ENCODE results near the gene KIF26A.
"Not testable (repeated sequence)": the region's sequence is repeated elsewhere in the genome, so short reads cannot be mapped to it uniquely, and the experiment has no call there.

KIF26A gene

DNA sequence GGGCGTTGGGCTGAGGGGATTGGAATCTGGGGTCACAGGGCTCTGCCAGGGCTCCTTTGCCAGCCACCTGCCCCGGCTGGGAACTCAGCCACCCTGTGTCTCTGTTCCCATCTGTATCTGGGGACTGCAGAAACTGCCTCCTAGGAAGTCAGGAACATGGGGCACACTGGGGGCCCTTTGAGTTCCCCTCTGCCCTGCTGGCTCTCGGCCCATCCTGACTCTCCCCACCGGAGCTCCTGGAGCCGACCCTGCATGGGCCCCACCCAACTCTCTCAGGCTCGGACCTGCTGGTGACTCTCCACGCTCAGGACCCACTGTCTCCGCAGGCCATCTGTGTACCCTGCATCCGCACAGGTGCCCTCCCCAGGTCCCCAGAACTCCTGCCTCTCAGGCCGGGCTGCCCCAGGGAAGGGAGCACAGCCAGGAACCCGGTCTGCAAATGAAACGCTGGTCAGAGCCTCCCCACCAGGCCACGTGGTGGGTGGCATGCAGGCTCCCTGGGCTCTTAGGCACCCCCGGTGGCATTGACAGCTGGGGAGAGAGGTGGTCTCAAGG, 82.8 kb downstream of the KIF26A start:
- no peak for DNase-seq (ENCODE audit: low spot score)

DNA sequence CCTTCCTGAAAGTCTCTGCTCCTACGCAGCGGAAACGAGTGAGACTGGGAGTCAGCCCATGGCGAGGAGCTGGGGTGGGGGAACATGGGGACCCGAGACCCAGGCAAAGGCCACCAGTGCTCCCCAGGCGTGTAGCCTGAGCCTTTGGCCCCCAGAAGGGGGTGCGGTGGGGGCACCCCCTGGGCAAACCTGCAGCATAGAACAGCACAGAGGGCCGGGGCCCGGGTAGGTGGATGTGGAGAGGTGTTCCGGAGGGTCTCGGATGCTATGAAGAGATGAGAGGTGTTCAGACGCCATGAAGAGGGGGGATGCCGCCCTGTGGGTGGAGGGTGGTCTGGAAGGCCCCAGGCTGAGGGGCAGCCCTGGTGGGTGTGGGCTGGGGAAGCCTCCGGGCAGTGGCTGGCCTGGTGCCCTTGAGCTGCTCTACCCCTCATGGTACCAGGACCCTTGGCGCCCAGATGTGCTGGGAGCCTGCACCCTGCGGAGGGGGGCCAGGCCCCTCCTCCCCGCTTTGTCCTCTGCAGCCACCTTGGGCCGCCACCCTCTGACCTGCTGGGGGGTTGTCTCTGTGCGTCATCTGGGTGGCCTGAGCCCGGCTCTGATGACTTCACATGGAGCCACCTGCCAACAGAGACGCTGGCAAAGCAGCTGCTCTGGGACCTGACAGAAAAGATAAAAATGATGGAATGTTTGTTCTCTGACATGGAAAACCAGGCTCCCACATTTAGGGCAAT, 83.4 kb downstream of the KIF26A start:
- no peak for DNase-seq (ENCODE audit: low spot score)

DNA sequence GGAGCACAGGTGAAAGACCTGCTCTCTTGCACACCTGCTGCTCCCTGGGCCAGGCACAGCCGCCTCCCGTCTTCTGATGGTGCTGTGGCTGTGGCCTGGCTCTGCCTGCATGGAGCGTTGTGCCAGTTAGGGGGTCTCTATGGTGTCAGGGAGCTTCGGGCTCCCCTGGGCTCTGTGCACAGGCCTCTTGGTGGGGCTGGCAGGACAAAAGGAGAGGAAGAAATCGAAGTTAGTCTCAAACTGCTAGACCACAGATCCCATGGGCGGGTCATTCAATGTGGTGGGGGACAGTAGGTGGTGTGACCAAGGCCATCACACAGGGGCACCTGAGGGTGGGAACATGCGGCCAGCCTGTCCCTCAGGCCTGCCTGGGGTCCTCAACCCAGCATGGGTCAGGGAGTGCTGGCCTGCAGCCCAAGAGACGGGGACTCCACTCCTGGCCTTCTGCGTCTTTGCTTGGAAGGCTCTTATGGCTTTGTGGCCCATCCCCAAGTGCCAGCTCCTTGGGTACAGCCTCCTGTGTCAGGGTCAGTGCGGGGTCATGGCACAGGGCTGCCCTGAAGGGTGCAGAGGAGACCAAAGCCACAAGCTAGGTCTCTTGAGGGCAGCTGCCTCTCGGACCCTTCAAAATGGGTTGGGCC, 84.1 kb downstream of the KIF26A start:
- DNase-seq (ENCODE audit: low spot score), result no peak

DNA sequence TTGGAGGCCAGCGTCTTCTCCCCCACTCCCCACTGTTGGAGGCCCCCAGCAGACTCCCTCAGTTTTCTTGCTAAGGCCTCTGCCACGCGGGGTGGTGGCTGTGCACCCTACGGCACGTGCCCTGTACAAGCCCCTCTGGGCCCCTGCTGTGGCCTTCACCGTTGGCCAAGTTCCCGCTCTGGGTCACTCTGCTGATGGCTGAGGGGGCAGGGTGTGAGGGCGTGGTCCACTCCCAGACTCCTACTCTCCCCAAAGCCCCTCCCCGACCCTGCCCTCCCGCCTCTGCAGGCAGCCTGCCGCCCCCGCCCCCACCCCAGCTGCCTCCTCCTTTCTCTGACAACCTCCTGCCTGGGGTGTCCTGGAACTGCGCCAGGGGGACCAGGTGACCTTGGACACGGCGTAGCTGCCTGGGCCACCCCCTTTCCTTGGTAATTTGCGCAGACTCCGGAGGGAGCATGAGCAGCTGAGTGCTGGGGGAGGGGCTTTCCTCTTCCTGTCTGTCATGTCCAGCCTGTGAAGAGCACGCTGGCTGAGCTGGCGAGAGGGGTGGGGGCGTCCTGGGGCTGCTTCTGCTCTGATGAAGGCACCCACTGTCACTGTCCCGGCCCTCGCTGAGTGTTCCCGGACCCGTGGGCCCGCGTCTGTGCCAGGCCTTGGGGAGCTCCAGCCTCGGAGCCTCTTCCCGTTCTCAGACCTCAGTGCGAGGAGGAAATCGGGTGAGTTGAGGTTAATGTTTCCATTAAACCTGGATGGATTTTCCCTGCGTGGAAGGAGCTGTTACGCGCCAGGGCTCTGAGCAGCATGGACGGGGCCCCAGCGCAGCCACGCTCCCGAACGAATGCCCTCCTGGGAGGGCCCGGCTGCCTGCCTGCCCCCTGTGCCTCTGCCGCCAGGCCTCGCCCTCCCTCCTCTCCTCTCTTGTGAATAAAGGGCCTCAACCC, 85.0 kb downstream of the KIF26A start:
- peak; percentile 88 for DNase-seq (ENCODE audit: low spot score)

DNA sequence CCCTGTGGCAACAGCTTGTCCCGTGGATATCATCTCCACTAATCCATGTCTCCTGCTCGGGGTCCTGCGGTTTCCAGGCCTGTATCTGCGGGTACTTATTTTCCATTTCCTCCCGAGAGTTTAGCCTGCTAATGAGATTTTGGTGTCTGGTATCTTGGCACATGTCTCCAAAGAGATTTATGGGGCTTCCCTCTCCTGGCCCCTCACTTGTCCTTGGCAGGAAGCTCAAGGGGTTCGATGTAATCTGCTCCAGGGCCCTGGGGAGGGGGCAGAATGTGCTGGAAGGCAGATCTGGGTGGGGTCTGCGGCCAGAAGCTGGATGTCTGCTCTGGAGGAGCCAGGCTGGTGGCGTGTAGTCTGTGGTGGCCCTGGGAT, 85.7 kb downstream of the KIF26A start:
- peak; percentile 90 for DNase-seq (ENCODE audit: low spot score)

DNA sequence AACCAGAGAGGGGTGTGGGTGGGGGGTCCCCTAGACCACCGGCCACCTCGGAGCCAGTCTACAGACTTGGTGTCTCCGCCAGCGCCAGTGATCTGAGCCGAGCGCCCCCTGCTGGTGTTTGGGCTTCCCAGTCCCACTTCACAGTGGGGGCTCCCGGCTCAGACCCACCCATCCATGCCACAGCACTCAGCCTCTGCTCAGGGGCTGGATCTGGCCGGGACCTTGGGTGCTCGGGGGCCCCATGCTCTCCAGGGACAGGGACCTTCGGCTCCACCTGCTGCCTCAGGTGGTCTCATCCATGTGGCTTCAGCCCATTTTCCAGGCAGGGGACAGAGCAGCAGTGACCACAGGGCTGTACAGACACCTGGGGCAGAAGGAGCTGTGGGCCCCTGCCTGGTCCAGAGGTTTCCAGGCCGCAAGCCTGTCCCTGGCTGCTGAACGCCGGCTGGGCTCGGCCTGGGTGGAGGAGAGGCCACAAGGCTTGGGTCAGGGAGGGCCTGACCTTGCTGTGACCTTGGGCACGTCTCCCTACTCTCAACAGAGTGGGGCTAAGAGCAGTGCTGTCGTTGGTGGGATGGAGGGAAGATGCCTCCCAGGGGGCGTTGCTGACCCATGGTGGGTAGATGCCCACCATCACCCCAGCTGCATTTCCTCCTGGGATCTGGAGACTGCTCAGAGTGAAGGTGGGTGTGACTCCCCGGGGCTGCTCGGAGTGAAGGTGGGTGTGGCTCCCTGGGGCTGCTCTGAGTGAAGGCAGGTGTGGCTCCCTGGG, 86.3 kb downstream of the KIF26A start:
- DNase-seq (ENCODE audit: low spot score), result no peak

DNA sequence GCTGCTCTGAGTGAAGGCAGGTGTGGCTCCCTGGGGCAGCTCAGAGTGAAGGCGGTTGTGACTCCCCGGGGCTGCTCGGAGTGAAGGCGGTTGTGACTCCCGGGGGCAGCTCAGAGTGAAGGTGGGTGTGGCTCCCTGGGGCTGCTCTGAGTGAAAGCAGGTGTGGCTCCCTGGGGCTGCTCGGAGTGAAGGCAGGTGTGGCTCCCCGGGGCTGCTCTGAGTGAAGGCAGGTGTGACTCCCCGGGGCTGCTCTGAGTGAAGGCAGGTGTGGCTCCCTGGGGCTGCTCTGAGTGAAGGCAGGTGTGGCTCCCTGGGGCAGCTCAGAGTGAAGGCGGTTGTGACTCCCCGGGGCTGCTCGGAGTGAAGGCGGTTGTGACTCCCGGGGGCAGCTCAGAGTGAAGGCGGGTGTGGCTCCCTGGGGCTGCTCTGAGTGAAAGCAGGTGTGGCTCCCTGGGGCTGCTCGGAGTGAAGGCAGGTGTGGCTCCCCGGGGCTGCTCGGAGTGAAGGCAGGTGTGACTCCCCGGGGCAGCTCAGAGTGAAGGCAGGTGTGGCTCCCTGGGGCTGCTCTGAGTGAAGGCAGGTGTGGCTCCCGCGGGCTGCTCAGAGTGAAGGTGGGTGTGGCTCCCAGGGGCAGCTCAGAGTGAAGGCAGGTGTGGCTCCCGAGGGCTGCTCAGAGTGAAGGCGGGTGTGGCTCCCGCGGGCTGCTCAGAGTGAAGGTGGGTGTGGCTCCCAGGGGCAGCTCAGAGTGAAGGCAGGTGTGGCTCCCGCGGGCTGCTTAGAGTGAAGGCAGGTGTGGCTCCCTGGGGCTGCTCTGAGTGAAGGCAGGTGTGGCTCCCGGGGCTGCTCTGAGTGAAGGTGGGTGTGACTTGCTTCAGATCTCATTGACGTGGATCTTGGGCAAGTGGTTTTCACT, 87.1 kb downstream of the KIF26A start:
- not testable (repeated sequence) for DNase-seq (ENCODE audit: low spot score)

DNA sequence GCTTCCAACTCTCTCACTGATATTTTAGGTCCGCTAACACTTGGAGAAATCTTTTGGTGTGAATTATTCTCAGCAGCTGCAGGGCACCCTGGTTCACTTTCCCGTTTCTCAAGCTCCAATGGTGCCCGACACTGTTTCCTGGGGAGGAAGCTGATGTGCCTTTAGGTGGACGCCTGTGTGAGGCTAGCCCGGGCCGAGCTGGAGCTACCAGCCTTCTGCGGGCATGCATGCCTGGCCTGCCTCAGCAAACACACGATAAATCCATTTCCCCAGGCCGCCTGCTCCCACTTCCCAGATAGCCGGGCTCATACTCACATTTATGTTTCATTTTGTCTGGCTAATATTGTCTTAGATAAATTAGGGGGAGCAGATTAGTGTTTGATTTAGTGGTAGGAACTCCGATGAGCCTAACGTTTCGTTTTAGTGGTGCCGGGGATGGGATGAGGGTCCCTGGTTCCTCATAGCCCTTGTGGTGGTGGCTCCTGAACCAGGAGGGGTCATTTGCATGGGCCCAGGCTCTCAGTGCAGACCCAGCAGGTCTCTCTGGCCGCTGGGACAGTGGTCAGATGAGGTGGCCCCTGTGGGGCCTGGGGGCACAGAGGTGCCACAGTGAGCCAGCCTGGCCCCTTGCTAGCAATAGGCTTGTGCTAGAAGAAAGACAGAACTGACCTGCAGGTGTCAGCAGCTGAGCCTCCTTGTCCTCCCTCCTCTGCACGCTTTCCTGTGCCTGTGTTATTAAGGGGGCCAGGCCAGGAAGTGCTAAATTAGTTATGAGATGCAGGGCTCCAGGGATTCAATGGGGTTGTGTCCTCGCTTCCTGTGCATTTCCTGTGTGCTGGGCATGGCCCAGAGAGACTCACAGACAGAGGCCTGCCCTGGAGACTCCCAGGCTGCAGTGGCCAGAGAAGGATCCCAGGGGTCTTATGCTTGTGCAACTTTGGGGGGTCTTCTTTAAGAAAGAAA, 88.3 kb downstream of the KIF26A start:
- no peak for DNase-seq (ENCODE audit: low spot score)

DNA sequence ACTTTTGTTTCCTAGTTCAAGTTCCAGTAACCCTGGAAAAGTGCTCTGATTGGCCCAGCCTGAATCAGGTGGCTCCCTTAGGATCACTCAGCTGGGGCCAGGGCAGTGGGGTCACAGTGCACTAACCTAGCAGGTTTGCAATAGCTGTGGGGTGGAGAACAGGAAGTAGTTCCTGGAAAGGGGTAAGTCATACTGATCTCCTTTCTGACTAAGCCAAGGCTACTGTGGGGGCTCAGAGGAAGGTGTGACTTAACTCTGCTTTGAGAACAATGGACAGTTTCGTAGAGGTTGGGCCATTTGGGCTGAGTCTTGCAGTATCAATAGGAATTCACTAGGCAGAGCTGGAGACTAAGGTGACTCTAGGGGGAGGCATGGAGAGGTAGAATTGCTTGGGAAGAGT, 89.4 kb downstream of the KIF26A start:
- no peak for DNase-seq (ENCODE audit: low spot score)

DNA sequence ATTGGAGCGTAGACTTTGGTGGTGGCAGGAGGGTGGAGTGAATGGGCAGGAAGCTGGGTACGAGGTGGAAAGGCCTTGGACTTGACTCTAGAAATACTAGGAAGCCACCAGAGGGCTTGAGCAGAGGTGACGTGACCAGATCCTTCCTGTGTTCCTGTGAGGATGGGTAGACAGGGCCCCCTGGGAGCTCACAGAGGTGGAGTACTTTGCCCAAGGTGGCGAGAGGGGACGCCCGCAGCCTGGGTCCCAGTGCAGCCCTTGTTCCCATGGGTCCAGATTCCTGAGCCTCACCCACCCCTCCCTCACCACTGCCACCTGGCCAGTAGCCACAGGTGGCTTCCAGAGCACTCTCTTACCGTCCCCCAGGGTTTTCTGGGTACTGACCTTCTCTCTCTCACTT, 89.8 kb downstream of the KIF26A start:
- no peak for DNase-seq (ENCODE audit: low spot score)

DNA sequence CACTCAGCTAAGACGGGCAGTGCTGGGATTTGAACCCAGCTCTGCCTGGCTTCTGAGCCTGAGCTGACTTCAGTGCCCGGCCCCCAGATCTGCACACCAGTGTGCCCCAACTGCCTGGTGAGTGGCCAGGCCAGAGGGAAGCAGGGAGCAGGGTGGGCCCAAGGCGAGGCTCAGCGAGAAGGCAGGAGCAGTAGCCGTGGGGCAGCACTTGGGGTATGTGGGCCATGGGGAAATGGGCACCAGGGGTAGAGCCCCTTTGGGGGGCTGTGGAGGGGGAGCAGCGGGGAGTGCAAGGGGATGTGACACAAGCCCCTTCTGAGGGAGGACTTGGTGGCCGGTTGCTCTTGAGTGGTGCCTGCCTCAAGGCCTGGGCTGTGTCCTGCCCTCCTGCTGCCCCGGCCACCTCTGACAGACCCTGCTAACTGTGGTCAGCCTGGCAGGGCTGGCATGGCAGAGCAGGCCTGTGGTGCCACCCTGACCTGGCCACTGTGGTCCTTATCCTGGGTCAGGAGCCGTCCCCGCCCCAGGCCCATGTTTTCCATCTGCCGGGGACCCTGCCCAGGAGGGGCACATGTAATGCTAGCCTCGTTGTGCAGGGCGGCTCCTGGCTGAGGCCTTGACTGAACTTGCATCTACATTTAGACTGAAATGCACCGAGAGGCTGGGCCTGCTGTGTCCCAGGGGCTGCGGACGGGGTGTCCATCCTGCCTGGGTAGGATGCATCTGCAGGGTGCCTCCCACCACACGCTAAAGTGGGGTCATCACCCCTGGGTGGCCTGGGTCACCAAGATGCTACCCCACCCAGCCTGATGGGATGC, 90.5 kb downstream of the KIF26A start:
- no peak for DNase-seq (ENCODE audit: low spot score)

DNA sequence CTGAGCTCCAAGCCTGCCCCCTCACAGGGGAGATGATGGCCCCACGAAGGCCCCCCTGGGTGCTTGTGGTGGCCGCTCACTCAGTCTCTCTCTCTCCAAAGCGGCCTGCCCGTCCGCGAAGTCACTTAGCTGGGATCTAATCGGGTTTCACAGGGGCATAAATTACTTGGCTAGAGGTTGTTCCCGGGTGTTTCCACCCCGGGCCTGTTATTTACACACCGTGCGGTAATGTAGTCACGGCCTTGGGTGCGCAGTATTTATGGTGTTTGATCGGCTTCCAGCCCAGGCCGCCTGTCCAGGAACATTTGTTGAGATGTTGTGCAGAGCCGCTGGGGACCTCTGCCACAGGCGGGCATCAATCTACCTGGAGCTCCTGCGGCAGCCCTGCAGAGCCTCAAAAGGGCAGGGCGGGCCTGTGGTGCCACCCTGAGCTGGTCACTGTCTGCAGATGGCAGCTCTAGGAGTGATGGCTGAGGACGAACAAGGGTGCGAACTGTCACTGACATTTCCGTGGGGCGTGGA, 91.2 kb downstream of the KIF26A start:
- peak; percentile 26 for DNase-seq (ENCODE audit: low spot score)

DNA sequence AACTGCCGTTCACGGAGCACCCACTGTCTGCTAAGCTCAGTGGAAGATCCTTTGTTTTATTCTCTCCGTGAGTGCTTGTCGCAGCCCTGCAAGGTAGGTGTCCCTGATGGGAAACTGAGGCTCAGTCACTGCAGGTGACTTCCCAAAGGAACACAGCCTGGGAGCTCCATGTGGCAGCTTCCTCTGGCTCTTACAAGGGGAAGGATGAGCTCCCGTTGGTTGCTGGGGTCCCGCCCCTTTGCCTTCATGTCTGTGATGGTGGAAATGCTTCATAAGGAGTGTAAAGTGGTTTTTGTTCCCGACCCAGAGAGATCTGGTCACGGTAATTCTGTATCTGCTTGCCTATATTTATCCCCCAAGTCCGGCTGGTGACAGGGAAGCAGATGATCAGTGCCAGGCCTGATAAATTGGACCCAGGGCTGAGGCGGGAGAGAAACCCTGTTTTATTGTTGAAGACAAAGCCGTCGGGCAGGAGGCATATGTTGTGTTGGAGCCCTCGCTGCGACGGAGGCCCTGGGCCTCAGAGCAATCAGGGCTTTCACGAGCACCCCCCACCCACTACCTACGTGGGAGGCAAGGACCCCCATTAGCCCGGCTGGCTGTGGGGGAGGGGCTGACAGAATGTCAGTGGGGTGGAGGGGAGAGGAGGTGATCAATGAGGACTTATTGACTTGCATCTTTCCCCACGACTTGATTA, 91.9 kb downstream of the KIF26A start:
- peak; percentile 23 for DNase-seq (ENCODE audit: low spot score)

Data from SK-N-DZ (cell line).